ENCODE measurements around the gene ATXN2.
"Not testable (repeated sequence)": the region's sequence is repeated elsewhere in the genome, so short reads cannot be mapped to it uniquely, and the experiment has no call there.

Gene ATXN2, protein sequence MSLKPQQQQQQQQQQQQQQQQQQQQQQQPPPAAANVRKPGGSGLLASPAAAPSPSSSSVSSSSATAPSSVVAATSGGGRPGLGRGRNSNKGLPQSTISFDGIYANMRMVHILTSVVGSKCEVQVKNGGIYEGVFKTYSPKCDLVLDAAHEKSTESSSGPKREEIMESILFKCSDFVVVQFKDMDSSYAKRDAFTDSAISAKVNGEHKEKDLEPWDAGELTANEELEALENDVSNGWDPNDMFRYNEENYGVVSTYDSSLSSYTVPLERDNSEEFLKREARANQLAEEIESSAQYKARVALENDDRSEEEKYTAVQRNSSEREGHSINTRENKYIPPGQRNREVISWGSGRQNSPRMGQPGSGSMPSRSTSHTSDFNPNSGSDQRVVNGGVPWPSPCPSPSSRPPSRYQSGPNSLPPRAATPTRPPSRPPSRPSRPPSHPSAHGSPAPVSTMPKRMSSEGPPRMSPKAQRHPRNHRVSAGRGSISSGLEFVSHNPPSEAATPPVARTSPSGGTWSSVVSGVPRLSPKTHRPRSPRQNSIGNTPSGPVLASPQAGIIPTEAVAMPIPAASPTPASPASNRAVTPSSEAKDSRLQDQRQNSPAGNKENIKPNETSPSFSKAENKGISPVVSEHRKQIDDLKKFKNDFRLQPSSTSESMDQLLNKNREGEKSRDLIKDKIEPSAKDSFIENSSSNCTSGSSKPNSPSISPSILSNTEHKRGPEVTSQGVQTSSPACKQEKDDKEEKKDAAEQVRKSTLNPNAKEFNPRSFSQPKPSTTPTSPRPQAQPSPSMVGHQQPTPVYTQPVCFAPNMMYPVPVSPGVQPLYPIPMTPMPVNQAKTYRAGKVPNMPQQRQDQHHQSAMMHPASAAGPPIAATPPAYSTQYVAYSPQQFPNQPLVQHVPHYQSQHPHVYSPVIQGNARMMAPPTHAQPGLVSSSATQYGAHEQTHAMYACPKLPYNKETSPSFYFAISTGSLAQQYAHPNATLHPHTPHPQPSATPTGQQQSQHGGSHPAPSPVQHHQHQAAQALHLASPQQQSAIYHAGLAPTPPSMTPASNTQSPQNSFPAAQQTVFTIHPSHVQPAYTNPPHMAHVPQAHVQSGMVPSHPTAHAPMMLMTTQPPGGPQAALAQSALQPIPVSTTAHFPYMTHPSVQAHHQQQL

GRCh38 chr12:111598637-111599452, at the start of gene ATXN2:
TSS of gene ATXN2 (minus strand) at chr12:111599315. CDS start at chr12:111599034, 281 bp downstream.
- peak; percentile 53 to 65 for DNase-seq (ENCODE audit: low read depth in 2 of 2)

DNA sequence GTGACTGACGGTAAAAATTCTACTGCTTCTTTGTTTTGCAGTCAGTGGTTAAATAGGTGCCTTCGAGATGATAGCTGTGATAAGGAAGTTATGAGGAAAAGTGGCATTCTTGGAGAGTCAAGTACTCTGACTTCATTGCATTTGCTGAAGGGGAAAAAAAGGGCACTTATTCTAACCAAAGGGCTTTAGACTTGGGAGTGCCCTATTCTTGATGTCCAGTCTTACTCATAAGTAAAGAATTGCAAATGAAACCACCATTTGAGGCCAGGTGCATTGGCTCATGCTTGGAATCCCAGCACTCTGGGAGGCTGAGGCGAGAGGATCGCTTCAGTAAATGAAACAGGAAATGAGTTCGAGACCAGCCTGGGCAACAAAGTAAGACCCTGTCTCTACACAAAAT, 46.3 kb upstream of the ATXN2 start:
- DNase-seq (ENCODE audit: low read depth in 2 of 2): no peak

- DNase-seq (ENCODE audit: low read depth in 2 of 2): no peak
Measured at GRCh38 chr12:111643427-111643826, 44.3 kb upstream of the ATXN2 start.

GRCh38 chr12:111642681-111643426, 43.7 kb upstream of the ATXN2 start:
- DNase-seq (ENCODE audit: low read depth in 2 of 2): no peak

DNA sequence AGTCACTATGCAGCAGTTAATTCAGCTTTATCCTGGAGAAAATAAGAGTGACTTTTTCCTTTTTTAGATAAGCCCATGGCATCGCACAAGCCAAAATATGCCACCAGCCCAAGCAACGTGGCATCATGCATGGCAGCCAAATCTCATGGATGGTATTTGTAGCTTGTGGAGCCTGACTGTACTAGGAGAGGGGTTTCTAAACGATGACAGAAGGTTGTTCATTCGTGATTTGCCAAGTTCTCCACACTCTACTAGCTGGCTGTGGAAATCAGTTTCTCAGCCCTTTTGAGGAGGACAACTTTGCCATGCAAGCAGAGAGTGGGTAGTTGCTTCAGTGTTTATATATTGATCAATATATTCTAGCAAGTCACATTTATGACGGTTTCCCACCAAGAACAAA, 41.4 kb upstream of the ATXN2 start:
- no peak for DNase-seq (ENCODE audit: low read depth in 2 of 2)

GRCh38 chr12:111638556-111638955, 39.4 kb upstream of the ATXN2 start:
- DNase-seq (ENCODE audit: low read depth in 2 of 2): no peak

DNA sequence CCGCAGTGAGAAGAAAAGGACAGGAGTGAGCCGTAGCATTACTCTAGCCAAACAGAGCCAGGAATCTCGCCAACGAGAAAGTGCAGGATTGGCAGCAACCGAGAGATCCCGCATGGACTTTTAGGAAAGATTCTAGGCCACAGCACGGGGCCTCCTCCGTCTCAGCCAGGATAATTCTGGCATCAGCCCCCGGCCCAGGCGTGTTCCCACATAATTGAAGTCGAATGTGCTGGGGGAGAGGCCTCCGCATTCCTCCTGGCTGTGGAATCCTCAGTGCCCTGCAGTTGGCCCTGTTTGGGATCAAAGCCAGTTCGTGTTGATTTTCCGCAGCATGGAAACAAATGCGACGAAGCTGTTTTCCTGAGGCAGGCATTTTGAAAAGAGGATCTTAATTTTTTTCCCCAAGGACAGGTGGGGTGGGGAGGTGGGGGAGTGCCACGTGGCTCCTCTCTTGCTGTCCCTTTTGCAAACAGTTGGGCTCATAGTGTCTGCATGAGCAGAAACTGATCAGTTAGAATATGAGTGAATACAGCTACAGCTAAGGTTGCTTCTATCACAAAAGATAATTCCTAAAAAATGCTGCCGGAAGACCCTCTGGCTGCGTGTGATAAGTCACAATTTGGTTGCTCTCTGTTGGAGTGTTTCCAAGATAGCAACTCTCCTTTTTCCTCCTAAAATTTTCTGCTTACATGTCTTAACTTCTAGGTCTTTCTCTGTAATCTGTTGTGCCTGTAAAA, 37.3 kb upstream of the ATXN2 start:
- DNase-seq (ENCODE audit: low read depth in 2 of 2): no peak

- DNase-seq (ENCODE audit: low read depth in 2 of 2): no peak
Measured at GRCh38 chr12:111635524-111635923, 36.4 kb upstream of the ATXN2 start.

GRCh38 chr12:111628505-111629260, 29.6 kb upstream of the ATXN2 start:
- no peak for DNase-seq (ENCODE audit: low read depth in 2 of 2)

DNA sequence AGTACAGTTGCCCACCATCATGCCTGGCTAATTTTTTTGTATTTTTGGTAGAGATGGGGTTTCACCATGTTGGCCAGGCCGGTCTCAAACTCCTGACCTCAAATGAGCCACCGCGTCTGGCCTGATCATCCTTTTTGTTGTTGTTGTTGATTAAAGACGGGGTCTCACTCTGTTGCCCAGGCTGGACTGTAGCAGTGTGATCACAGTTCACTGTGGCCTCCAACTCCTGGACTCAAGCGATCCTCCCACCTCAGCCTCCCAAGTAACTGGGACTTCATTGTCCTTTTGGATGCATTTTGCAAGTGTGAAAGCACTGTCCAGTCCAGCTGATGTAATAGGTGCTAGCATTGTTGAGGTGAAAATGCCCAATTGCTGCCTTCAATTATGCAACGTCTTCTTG, 27.1 kb upstream of the ATXN2 start:
- DNase-seq (ENCODE audit: low read depth in 2 of 2): no peak

GRCh38 chr12:111624540-111624939, 25.4 kb upstream of the ATXN2 start:
- no peak for DNase-seq (ENCODE audit: low read depth in 2 of 2)

DNA sequence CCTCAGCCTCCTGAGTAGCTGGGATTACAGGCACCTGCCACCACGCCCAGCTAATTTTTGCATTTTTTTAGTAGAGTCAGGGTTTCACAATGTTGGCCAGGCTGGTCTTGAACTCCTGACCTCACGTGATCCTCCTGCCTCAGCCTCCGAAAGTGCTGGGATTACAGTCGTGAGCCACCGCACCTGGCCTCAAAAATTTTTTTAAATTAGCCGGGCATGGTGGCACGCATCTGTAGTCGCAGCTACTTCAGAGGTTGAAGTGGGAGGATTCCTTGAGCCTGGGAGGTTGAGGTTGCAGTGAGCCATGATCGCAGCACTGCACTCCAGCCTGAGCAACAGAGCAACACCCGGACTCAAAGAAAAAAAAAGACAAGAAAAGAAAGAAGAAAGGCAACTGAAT, 18.7 kb upstream of the ATXN2 start:
- not testable (repeated sequence) for DNase-seq (ENCODE audit: low read depth in 2 of 2)

DNA sequence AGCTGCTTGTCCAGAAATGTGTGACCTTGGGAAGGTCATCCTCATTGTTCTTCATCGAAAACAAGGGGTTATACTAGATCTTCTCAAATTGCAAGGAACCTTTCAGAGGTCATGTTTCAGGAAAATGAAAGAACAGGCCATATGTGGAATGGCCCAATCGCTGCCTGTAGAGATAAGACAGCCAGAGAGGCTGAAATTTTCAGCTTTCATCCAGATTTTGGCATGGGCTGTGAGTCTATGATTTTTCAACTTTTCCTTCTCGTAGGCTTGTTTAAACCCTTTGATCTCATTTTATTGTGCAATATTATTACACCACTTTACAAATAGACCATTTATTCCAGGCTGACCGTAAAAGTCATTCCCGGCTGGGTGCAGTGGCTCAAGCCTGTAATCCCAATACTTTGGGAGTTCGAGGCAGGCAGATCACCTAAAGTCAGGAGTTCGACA, 17.1 kb upstream of the ATXN2 start:
- no peak for DNase-seq (ENCODE audit: low read depth in 2 of 2)

DNA sequence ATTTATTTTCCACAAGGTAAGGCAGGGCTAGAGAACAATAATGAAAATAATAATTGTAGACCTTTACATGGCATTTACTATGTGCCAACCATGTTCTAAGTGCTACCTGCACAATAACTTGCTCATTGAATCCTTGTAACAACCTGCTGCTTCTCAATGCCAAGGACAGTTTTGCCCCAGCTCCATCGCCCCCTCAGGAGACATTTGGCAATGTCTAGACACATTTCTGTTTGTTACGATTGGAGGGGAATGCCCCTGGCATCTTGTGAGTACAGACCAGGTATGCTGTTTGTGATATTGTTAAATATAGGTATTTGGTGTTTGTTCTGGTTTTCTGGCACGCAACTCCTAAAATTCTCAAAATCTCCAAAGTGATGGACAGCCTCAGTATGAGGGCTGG, 8.1 kb upstream of the ATXN2 start:
- DNase-seq (ENCODE audit: low read depth in 2 of 2): no peak

DNA sequence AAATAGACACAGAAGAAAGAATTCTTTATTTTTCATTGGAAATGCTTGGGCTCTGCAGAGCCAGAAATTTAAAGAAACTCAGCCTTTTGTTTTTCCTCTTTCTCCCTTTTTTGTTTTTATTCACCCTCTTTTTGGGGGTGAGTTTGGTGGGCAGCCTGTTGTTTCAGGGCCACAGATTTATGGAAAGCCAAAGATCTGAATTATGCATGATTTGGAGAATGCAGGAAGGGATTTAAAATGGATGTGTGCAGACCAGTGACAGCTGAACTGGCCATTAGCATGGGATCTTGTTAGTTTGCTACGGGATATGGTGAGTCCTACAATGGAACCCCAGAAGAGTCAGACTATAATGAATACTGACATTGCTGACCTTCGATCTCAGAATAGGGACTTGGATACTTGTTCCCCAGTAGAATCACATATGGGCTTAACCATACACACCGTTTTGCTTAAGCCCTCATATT, 7.7 kb upstream of the ATXN2 start:
- DNase-seq (ENCODE audit: low read depth in 2 of 2): no peak

DNA sequence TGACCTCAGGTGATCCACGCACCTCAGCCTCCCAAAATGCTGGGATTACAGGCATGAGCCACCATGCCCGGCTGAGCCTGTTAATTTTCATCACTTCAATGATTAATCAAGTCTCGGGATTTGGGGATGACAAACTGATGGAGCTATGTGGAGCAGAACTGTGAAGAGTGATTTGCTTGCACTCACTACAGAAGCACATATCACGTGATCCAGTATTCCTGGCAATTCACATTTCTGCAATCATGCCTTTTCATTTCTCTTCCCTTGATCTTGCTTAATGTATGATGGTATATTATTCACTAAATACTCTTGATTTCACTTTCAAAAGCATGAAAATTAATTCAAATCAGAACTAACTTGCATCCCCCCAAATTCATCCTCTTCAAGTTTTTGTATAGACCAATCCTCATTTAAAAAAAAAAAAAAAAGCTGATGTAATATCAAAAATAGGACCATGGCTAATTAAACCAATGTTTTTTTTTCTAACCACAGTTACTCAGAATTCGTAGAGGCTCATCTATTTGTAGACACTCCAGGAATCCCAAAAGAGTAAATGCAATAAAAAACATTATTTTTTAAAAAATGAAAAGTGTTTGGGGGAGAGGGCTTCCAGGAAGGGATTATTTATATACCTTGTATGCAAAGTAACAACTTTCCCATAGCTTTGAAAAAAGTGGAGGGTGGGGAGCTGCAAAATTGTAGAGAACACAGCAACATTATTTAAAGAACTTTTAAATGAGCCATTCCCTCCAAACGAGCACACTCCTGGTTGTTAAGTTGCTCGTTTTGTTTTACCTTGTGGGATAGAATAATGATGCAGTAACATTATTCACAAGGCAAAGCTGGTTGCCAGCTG, 7.0 kb upstream of the ATXN2 start:
- DNase-seq (ENCODE audit: low read depth in 2 of 2): no peak

DNA sequence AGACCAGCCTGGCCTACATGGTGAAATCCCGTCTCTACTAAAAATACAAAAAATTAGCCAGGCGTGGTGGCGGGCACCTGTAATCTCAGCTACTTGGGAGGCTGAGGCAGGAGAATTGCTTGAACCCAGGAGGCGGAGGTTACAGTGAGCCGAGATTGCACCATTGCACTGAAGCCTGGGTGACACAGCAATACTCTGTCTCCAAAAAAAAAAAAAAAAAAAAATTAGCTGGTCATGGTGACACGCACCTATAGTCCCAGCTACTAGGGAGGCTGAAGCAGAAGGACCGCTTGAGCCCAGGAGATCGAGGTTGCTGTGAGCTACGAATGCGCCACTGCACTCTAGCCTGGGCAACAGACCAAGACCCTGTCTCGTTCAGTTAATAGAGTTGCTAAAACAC, 3.7 kb upstream of the ATXN2 start:
- DNase-seq (ENCODE audit: low read depth in 2 of 2): not testable (repeated sequence)

GRCh38 chr12:111602348-111602747, 3.2 kb upstream of the ATXN2 start:
- no peak for DNase-seq (ENCODE audit: low read depth in 2 of 2)

All from stimulated activated CD4-positive, alpha-beta T cell treated with anti-CD3 and anti-CD28 coated beads, Interleukin-4, amount 100 ng/mL, for 48 hours (primary cell).